B cell (primary cell): Measurements from ENCODE around the gene SSX5. TPM values are rescaled to one million over a fixed set of nuclear protein-coding genes. Genes with fewer than 3 reads are reported as not detected.
"Not testable (repeated sequence)": the region's sequence is repeated elsewhere in the genome, so short reads cannot be mapped to it uniquely, and the experiment has no call there.

Experiments used
- ATAC-seq: fragments of 200-7000 bp; cut with Tn5 transposase; one replicate; pipeline ENCODE4 v1.10.0; 2021; ENCODE audit warnings: low read depth, mild to moderate bottlenecking, moderate number of reproducible peaks, moderate library complexity
- CTCF ChIA-PET: fragments of 350-600 bp; sonication (Branson Sonifier 250); formaldehyde crosslinking; loops from one replicate; lab custom pipeline; 2021; ENCODE audit warnings: antibody characterized with exemption, inconsistent platforms; lab: Charles Lee
- POLR2A ChIA-PET: fragments of 350-600 bp; sonication (Branson Sonifier 250); formaldehyde crosslinking; loops from one replicate; lab custom pipeline; 2021; ENCODE audit warnings: antibody characterized with exemption; lab: Charles Lee
- DNase-seq: peaks from one replicate; pipeline ENCODE4 v3.0.0; 2013
- H2AFZ ChIP-seq: 2 replicates; pipeline ENCODE4 v1.6.1; 2012; ENCODE audit warnings: mild to moderate bottlenecking, low read depth, low read length; ENCODE audit not compliant: insufficient read depth, poor library complexity, severe bottlenecking
- H3K27ac ChIP-seq, 2 donors: 1 replicate in 1 of 2; 2 replicates in 1 of 2; pipeline ENCODE4 v1.5.1; 2012 to 2013; ENCODE audit warnings: low read length in 2 of 2, mild to moderate bottlenecking in 2 of 2, moderate library complexity in 1 of 2
- H3K27me3 ChIP-seq, 4 experiments: fragments of 200-600 bp in 1 of 4; sonication (generic) in 1 of 4; replicated peaks in 1 of 4; 1 replicate in 2 of 4; 2 replicates in 2 of 4; pipeline versions ENCODE4 v1.6.1 to v1.7.0; 2013 to 2016; ENCODE audit warnings: low read length in 3 of 4, mild to moderate bottlenecking in 2 of 4, mixed read lengths in 1 of 4, moderate library complexity in 1 of 4; ENCODE audit not compliant: insufficient read depth in 4 of 4, control insufficient read depth in 3 of 4; ENCODE audit errors: control extremely low read depth in 1 of 4
- H3K36me3 ChIP-seq, 2 experiments: replicated peaks in 1 of 2; 1 replicate in 1 of 2; 2 replicates in 1 of 2; pipeline versions ENCODE4 v1.6.1 to v1.7.1; 2013; ENCODE audit warnings: low read length in 1 of 2; ENCODE audit not compliant: insufficient read depth in 2 of 2, control insufficient read depth in 1 of 2; ENCODE audit errors: control extremely low read depth in 1 of 2, extremely low read depth in 1 of 2
- H3K4me1 ChIP-seq, 2 donors: fragments of 200-600 bp in 1 of 2; sonication (generic) in 1 of 2; 1 replicate in 1 of 2; 2 replicates in 1 of 2; pipeline versions ENCODE4 v1.5.1 to v1.6.1; 2013 to 2017; ENCODE audit warnings: low read length in 2 of 2; ENCODE audit not compliant: control insufficient read depth in 2 of 2, insufficient read depth in 2 of 2
- H3K4me2 ChIP-seq: replicated peaks from 2 replicates; pipeline ENCODE3; 2012; ENCODE audit warnings: mild to moderate bottlenecking, low read depth, low read length; ENCODE audit not compliant: poor library complexity, severe bottlenecking
- H3K4me3 ChIP-seq, 5 experiments: fragments of 200-600 bp in 1 of 5; sonication (generic) in 1 of 5; 1 replicate in 3 of 5; 2 replicates in 2 of 5; pipeline versions ENCODE4 v1.5.1 to v1.7.0; 2011 to 2016; ENCODE audit warnings: low read length in 4 of 5, mild to moderate bottlenecking in 4 of 5, low read depth in 2 of 5, control low read depth in 1 of 5, moderate library complexity in 1 of 5; ENCODE audit not compliant: insufficient read depth in 1 of 5; ENCODE audit errors: control extremely low read depth in 1 of 5, extremely low read depth in 1 of 5
- H3K79me2 ChIP-seq: fragments of 200-600 bp; sonication (generic); one replicate; pipeline ENCODE4 v1.6.0; 2016; ENCODE audit warnings: low read length; ENCODE audit not compliant: control insufficient read depth, insufficient read depth
- H3K9ac ChIP-seq: fragments of 200-600 bp; sonication (generic); 2 replicates; pipeline ENCODE4 v1.6.1; 2017; ENCODE audit warnings: mild to moderate bottlenecking, low read length, moderate library complexity
- H3K9me3 ChIP-seq, 3 donors: one replicate each; pipeline versions ENCODE4 v1.6.1 to v1.7.1; 2013; ENCODE audit warnings: low read length in 2 of 3; ENCODE audit not compliant: control insufficient read depth in 2 of 3, insufficient read depth in 1 of 3; ENCODE audit errors: control extremely low read depth in 1 of 3
- H4K20me1 ChIP-seq: 2 replicates; pipeline ENCODE4 v1.6.0; 2012; ENCODE audit warnings: mild to moderate bottlenecking, low read length; ENCODE audit not compliant: insufficient read depth, control insufficient read depth, poor library complexity, severe bottlenecking
- H3K27ac Mint-ChIP-seq: one replicate; pipeline ENCODE4 v1.8.0; 2021; ENCODE audit warnings: mixed read lengths
- H3K27me3 Mint-ChIP-seq: one replicate; pipeline ENCODE4 v1.8.0; 2021; ENCODE audit warnings: mixed read lengths
- H3K4me1 Mint-ChIP-seq: one replicate; pipeline ENCODE4 v1.8.0; 2021; ENCODE audit warnings: mixed read lengths
- H3K4me3 Mint-ChIP-seq: one replicate; pipeline ENCODE4 v1.8.0; 2021; ENCODE audit warnings: mixed read lengths
- H3K9me3 Mint-ChIP-seq: one replicate; pipeline ENCODE4 v1.8.0; 2022; ENCODE audit warnings: mixed read lengths; ENCODE audit not compliant: insufficient read depth
- EZH2 ChIP-seq: IDR thresholded peaks from 2 replicates; pipeline ENCODE4 v1.6.1; 2012; ENCODE audit warnings: borderline replicate concordance, low read depth, mild to moderate bottlenecking, moderate library complexity, low read length; ENCODE audit not compliant: insufficient read depth, poor library complexity, severe bottlenecking
- WGBS: methylation state at CpG from one replicate; pipeline ENCODE4 v1.1.5; 2013; ENCODE audit warnings: missing lambda C conversion rate; ENCODE audit not compliant: insufficient coverage; 5-methylcytosine and 5-hydroxymethylcytosine counted together
- intact Hi-C: fragments of 100-400 bp; cut with micrococcal nuclease; formaldehyde crosslinking; loops from one replicate; pipeline ENCODE4 v1.10.0; 2022
- polyA minus RNA-seq: library from RNA; depleted of rRNA, polyadenylated mRNA; stranded (reverse); fragments of >200 nt; gene quantifications from 2 replicates; pipeline ENCODE4 v1.2.3, GENCODE V29; 2012
- polyA plus RNA-seq: library from polyadenylated mRNA; depleted of rRNA; stranded (reverse); fragments of >200 nt; gene quantifications from 2 replicates; pipeline ENCODE4 v1.2.3, GENCODE V29; 2012
- total RNA-seq, 2 donors: library from RNA; stranded (reverse); fragments of 120-200 nt in 1 of 2; gene quantifications; 1 replicate in 1 of 2; 2 replicates in 1 of 2; pipeline versions ENCODE4 v1.2.3 to v1.2.4, GENCODE V29; 2013 to 2022
- TF ChIP-seq, protein P1 (sequence below): fragments of 200-600 bp; IDR thresholded peaks from one replicate; pipeline ENCODE4 v1.8.0; 2022; ENCODE audit warnings: antibody characterized with exemption, mild to moderate bottlenecking

The SSX5 gene, protein sequence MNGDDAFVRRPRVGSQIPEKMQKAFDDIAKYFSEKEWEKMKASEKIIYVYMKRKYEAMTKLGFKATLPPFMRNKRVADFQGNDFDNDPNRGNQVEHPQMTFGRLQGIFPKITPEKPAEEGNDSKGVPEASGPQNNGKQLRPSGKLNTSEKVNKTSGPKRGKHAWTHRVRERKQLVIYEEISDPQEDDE
- not detected in 2 replicates for total RNA-seq
- total RNA-seq (2013): not detected
- not detected in 2 replicates for polyA plus RNA-seq
- not detected in 2 replicates for polyA minus RNA-seq

DNA sequence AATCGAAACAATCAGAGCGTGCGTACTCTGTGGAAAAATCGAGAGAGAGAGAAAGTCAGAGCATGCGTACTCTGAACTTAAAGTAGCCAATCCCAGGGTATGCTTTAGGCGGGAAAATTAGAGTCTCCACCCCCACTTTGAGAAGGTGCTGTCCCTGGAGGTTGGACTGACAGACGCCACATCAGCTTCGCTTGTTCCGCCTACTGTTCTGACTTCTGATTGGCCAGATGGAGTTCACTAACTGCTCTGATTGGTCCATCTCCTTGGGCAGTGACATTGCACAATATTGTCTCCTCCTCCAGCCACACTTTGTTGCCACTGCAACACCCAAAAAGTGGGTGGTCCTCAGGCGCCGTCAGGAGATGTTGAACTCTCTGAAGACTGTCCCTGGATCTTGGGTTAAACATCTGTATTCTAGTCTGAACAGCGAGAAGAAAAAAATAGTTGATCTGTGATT is at the start of gene SSX5:
Gene SSX5, minus strand, starts transcription at position 51 of the 457 bp plus-strand sequence. CDS start 1,437 bp downstream, outside the sequence.
- ATAC-seq: no peak
- Histone ChIP-seq H3K27ac (no peak within 1 kb of the TSS), H3K27me3 (no peaks in the 10 kb centered on the region), H2AFZ (no peak within 1 kb of the TSS), H4K20me1 (no peaks in the 10 kb centered on the region), H3K4me3 (no peak within 1 kb of the TSS), H3K36me3 (no peaks in the 10 kb centered on the region), H3K9ac (no peak within 1 kb of the TSS), H3K4me2 (no peak within 1 kb of the TSS), H3K4me1 (no peaks in the 10 kb centered on the region), H3K9me3 (no peaks in the 10 kb centered on the region), H3K79me2 (no peaks in the 10 kb centered on the region)
- POLR2A ChIA-PET: no interaction called here
- CTCF ChIA-PET: no interaction called here
- Mint-ChIP-seq H3K4me3 (no peak within 1 kb of the TSS), H3K27ac (no peak within 1 kb of the TSS), H3K9me3 (no peaks in the 10 kb centered on the region), H3K27me3 (no peaks in the 10 kb centered on the region), H3K4me1 (no peaks in the 10 kb centered on the region)
- WGBS: 92% methylated on average over 8 of the region's 12 CpGs
- TF ChIP-seq, protein P1, sequence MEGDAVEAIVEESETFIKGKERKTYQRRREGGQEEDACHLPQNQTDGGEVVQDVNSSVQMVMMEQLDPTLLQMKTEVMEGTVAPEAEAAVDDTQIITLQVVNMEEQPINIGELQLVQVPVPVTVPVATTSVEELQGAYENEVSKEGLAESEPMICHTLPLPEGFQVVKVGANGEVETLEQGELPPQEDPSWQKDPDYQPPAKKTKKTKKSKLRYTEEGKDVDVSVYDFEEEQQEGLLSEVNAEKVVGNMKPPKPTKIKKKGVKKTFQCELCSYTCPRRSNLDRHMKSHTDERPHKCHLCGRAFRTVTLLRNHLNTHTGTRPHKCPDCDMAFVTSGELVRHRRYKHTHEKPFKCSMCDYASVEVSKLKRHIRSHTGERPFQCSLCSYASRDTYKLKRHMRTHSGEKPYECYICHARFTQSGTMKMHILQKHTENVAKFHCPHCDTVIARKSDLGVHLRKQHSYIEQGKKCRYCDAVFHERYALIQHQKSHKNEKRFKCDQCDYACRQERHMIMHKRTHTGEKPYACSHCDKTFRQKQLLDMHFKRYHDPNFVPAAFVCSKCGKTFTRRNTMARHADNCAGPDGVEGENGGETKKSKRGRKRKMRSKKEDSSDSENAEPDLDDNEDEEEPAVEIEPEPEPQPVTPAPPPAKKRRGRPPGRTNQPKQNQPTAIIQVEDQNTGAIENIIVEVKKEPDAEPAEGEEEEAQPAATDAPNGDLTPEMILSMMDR: no peak
- TF ChIP-seq EZH2: no peak
- intact Hi-C loops: no loop called here
- DNase-seq: no peak

DNA sequence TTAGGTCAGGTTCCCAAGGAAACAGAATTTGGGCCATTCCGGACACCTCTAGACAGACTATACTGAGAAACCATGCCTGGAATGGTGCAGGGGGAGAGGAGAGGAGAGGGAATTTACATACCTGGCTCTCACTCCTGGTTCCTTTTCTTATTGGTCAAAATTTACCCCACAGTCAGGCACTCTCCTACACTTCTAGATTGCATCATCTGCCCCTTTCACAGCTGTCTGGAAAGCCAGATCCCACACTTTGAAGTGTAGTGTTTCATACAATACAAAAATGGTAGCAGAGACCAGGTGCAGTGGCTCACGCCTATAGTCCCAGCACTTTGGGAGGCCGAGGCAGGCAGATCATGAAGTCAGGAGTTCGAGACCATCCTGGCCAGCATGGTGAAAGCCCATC is 27.6 kb upstream of the SSX5 start:
- H3K4me1 ChIP-seq, H3K79me2 ChIP-seq, intact Hi-C loops, DNase-seq, H3K27ac Mint-ChIP-seq, ATAC-seq, H3K27me3 ChIP-seq, POLR2A ChIA-PET, H3K4me2 ChIP-seq, H3K4me1 Mint-ChIP-seq, H3K4me3 ChIP-seq, H3K27me3 Mint-ChIP-seq, H3K9me3 Mint-ChIP-seq, H3K27ac ChIP-seq, H3K4me3 Mint-ChIP-seq, H3K36me3 ChIP-seq, CTCF ChIA-PET, H2AFZ ChIP-seq, H4K20me1 ChIP-seq, H3K9me3 ChIP-seq, H3K9ac ChIP-seq: not testable (repeated sequence)
- 94% methylated on average over 3 of the region's 4 CpGs for WGBS

GRCh38 chrX:48214341-48214740 is 17.7 kb upstream of the SSX5 start:
- H3K27me3 ChIP-seq, H3K4me3 ChIP-seq, H3K4me1 Mint-ChIP-seq, POLR2A ChIA-PET, CTCF ChIA-PET, H3K9ac ChIP-seq, DNase-seq, H3K27ac Mint-ChIP-seq, H3K79me2 ChIP-seq, H3K36me3 ChIP-seq, H2AFZ ChIP-seq, ATAC-seq, H3K4me2 ChIP-seq, H3K27ac ChIP-seq, intact Hi-C loops, H3K9me3 ChIP-seq, H3K4me3 Mint-ChIP-seq, H3K9me3 Mint-ChIP-seq, H3K27me3 Mint-ChIP-seq, H3K4me1 ChIP-seq, H4K20me1 ChIP-seq: not testable (repeated sequence)
- no CpG with 5 or more reads among the region's 4 CpGs for WGBS
